Mucosa of gallbladder (tissue), 1 donor: Measurements from ENCODE around the gene VAPB. TPM values are rescaled to one million over a fixed set of nuclear protein-coding genes. Genes with fewer than 3 reads are reported as not detected.
A peak's percentile ranks its signal among the peaks of the same experiment; 100 is the strongest.

Experiments used
- DNase-seq: peaks from one replicate; pipeline ENCODE4 v3.0.0-alpha.2; 2020; ENCODE audit warnings: low spot score
- total RNA-seq: library from RNA; stranded (reverse); gene quantifications from one replicate; pipeline ENCODE4 v1.2.1, GENCODE V29; 2021
- donor health status: DM: no; HTN: no; CAD: no.

The VAPB gene
- total RNA-seq, 1 donor from 2014 or later: 63.0 TPM

- no peak for DNase-seq
Measured at GRCh38 chr20:58435237-58435636, 46.2 kb downstream of the VAPB start.

GRCh38 chr20:58436868-58437645 lies 48.0 kb downstream of the VAPB start:
- DNase-seq: peak; percentile 46

GRCh38 chr20:58438970-58439808 lies 50.2 kb downstream of the VAPB start:
- no peak for DNase-seq

GRCh38 chr20:58440021-58440767 lies 51.2 kb downstream of the VAPB start:
- DNase-seq: no peak

- DNase-seq: no peak
Measured at GRCh38 chr20:58441723-58442122, 52.7 kb downstream of the VAPB start.

GRCh38 chr20:58444746-58445255 lies 55.8 kb downstream of the VAPB start:
- no peak for DNase-seq

- no peak for DNase-seq
Measured at GRCh38 chr20:58446264-58446959, 57.4 kb downstream of the VAPB start.

- no peak for DNase-seq
Measured at GRCh38 chr20:58446960-58447265, 57.9 kb downstream of the VAPB start.

- peak; percentile 23 for DNase-seq
Measured at GRCh38 chr20:58447511-58448391, 58.7 kb downstream of the VAPB start.

- DNase-seq: no peak
Measured at GRCh38 chr20:58448958-58449357, 59.9 kb downstream of the VAPB start.

- DNase-seq: no peak
Measured at GRCh38 chr20:58449681-58450221, 60.7 kb downstream of the VAPB start.

- no peak for DNase-seq
Measured at GRCh38 chr20:58450254-58450653, 61.2 kb downstream of the VAPB start.

- DNase-seq: no peak
Measured at GRCh38 chr20:58452667-58453255, 63.7 kb downstream of the VAPB start.

- no peak for DNase-seq
Measured at GRCh38 chr20:58453391-58453790, 64.4 kb downstream of the VAPB start.

- DNase-seq: no peak
Measured at GRCh38 chr20:58454460-58454859, 65.4 kb downstream of the VAPB start.

- no peak for DNase-seq
Measured at GRCh38 chr20:58457083-58457695, 68.2 kb downstream of the VAPB start.

GRCh38 chr20:58458342-58459057 lies 69.5 kb downstream of the VAPB start:
- DNase-seq: no peak

GRCh38 chr20:58459058-58459750 lies 70.2 kb downstream of the VAPB start:
- no peak for DNase-seq
